ENCODE measurements around the gene TRABD2B. TPM values are rescaled to one million over a fixed set of nuclear protein-coding genes. Genes with fewer than 3 reads are reported as not detected.

Gene TRABD2B
- total RNA-seq, 1 donor from 2014 or later = 0.64 TPM

DNA sequence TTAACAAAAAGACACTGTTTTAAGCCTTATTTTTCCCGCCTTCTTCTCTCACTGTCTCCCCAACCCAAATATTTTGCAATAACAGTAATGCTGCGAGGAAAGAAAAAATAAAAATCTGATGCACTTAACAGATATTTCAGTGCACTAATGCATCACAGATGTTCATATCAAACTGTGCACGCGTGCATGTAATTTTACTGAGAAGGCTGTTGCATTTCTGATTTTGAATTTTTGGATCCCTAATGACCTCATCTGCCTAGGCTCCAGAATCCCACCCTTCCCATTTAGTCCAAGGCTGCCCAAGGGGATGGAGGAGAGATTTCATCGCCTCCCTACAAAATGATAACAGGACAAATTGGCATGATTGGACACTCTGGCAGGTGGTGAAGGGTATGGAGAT, 5.5 kb downstream of the TRABD2B start:
- DNase-seq = no peak
- Mint-ChIP-seq H3K4me3 (ENCODE audit: unreplicated experiment) (no peak overlapping the region), H3K27ac (ENCODE audit: unreplicated experiment) (no peak overlapping the region), H3K4me1 (ENCODE audit: low read depth, unreplicated experiment) (peaks cover 18% of the 10 kb centered on the region), H3K36me3 (ENCODE audit: unreplicated experiment) (no peaks in the 10 kb centered on the region), H3K9me3 (ENCODE audit: unreplicated experiment) (peaks cover 2% of the 10 kb centered on the region), H3K27me3 (ENCODE audit: unreplicated experiment) (peaks cover 9% of the 10 kb centered on the region)
- TF ChIP-seq, protein P1, sequence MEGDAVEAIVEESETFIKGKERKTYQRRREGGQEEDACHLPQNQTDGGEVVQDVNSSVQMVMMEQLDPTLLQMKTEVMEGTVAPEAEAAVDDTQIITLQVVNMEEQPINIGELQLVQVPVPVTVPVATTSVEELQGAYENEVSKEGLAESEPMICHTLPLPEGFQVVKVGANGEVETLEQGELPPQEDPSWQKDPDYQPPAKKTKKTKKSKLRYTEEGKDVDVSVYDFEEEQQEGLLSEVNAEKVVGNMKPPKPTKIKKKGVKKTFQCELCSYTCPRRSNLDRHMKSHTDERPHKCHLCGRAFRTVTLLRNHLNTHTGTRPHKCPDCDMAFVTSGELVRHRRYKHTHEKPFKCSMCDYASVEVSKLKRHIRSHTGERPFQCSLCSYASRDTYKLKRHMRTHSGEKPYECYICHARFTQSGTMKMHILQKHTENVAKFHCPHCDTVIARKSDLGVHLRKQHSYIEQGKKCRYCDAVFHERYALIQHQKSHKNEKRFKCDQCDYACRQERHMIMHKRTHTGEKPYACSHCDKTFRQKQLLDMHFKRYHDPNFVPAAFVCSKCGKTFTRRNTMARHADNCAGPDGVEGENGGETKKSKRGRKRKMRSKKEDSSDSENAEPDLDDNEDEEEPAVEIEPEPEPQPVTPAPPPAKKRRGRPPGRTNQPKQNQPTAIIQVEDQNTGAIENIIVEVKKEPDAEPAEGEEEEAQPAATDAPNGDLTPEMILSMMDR (IDR thresholded peaks at IDR 0.05; ENCODE audit: partially characterized antibody, unreplicated experiment) = no peak

DNA sequence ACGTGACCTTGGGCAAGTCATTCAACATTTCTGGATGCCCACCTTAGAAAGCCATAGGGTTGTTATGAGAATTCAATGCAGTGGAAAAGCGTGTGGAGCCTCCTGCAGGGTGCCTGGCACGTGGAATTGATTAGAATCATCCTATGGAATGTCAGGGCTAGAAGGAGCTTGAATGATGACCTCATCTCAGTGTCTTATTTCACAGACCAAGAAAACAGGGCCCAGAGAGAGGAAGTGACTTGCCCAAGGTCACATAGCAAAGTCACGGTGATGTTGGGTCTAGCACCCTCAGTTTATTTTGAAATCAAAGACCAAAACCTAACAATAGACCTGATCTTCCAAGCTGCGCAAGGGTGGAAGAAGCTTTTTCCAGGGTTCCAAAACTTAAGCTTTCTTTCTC, 6.0 kb downstream of the TRABD2B start:
- Mint-ChIP-seq H3K27ac (ENCODE audit: unreplicated experiment) (no peak overlapping the region), H3K9me3 (ENCODE audit: unreplicated experiment) (peaks cover 2% of the 10 kb centered on the region), H3K4me3 (ENCODE audit: unreplicated experiment) (no peak overlapping the region), H3K27me3 (ENCODE audit: unreplicated experiment) (peaks cover 7% of the 10 kb centered on the region), H3K36me3 (ENCODE audit: unreplicated experiment) (no peaks in the 10 kb centered on the region), H3K4me1 (ENCODE audit: low read depth, unreplicated experiment) (peaks cover 17% of the 10 kb centered on the region)
- TF ChIP-seq, protein P1 (IDR thresholded peaks at IDR 0.05; ENCODE audit: partially characterized antibody, unreplicated experiment) = no peak
- no peak for DNase-seq

DNA sequence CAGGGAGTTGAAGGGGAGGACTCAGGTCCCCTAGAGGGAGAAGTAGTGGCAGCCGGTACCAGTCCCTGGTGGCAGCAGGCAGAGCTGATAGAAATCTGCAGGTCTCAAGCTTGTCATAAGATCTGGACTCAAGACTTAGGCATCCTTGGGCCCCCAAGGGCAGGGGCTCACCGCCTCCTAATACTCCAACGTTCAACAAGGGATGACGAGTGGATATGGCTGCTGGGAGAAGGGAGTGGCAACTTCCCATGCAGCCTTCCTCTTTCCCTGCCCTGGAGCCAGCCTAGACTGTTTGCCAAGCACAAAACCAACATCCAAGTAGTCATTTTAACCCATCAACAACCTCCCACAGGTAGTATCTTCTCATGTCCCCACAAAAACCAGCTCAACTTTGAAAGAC, 6.9 kb downstream of the TRABD2B start:
- TF ChIP-seq, protein P1 (IDR thresholded peaks at IDR 0.05; ENCODE audit: partially characterized antibody, unreplicated experiment) = no peak

DNA sequence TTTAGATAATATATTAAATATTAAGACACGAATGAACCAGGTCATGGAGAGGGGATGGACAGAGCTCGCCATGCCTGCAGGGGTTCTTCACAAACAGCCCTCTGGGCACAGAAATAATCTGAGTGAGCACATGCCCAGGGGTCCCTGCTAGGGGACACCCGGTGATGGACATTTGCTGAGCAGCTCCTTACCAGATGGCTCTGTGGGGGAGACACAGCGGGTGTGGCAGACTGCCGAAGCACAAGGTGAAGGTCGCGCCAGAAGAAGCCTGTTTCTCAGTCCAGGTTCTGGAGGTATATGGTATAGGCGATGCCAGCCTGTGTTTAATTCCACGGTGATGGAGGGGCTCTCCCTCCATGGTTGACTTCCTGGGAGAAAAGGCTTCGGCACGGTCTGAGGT, 9.6 kb downstream of the TRABD2B start:
- Mint-ChIP-seq H3K27ac (ENCODE audit: unreplicated experiment) (no peak overlapping the region), H3K4me1 (ENCODE audit: low read depth, unreplicated experiment) (peaks cover 13% of the 10 kb centered on the region), H3K4me3 (ENCODE audit: unreplicated experiment) (no peak overlapping the region), H3K36me3 (ENCODE audit: unreplicated experiment) (no peaks in the 10 kb centered on the region), H3K27me3 (ENCODE audit: unreplicated experiment) (peaks cover 7% of the 10 kb centered on the region), H3K9me3 (ENCODE audit: unreplicated experiment) (peaks cover 3% of the 10 kb centered on the region)
- DNase-seq = no peak
- TF ChIP-seq, protein P1 (IDR thresholded peaks at IDR 0.05; ENCODE audit: partially characterized antibody, unreplicated experiment) = no peak

More for the DNA sequence above, 6.9 kb downstream of the TRABD2B start:
- Mint-ChIP-seq H3K9me3 (ENCODE audit: unreplicated experiment) (peaks cover 2% of the 10 kb centered on the region), H3K27me3 (ENCODE audit: unreplicated experiment) (peaks cover 5% of the 10 kb centered on the region), H3K36me3 (ENCODE audit: unreplicated experiment) (no peaks in the 10 kb centered on the region), H3K4me1 (ENCODE audit: low read depth, unreplicated experiment) (peaks cover 14% of the 10 kb centered on the region), H3K27ac (ENCODE audit: unreplicated experiment) (no peak overlapping the region), H3K4me3 (ENCODE audit: unreplicated experiment) (no peak overlapping the region)
- no peak for DNase-seq

DNA sequence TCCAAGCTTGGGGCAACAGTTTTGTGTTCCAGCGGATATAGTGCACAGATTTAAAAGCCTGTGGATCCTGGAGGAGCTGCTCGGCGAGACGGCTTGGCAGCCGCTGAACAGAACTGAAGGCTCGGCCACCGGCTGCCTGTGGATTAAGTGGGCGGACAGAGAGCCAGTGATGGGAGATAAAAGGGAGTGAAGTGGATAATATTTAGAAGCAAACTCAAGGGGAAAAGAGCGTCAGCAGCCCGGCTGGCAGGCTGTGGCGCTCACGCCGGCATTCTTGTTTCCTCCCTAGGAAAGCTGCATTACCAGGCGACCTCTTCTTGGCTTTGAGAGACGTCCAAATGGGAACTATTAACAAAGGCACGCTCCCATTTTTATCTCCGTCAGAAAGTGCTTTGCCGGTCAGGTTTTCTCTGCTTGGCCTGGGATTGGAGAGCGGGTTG, 10.4 kb downstream of the TRABD2B start:
- peaks cover 3% of the 10 kb centered on the region for H3K9me3 Mint-ChIP-seq (ENCODE audit: unreplicated experiment)
- TF ChIP-seq, protein P1 (IDR thresholded peaks at IDR 0.05; ENCODE audit: partially characterized antibody, unreplicated experiment) = no peak
- no peaks in the 10 kb centered on the region for H3K36me3 Mint-ChIP-seq (ENCODE audit: unreplicated experiment)
- peaks cover 7% of the 10 kb centered on the region for H3K27me3 Mint-ChIP-seq (ENCODE audit: unreplicated experiment)
- H3K27ac Mint-ChIP-seq (ENCODE audit: unreplicated experiment) = no peak overlapping the region
- peaks cover 8% of the 10 kb centered on the region for H3K4me1 Mint-ChIP-seq (ENCODE audit: low read depth, unreplicated experiment)
- no peak overlapping the region for H3K4me3 Mint-ChIP-seq (ENCODE audit: unreplicated experiment)
- no peak for DNase-seq
